ENCODE data around the gene OLA1.
A peak's percentile ranks its signal among the peaks of the same experiment; 100 is the strongest.
"Not testable (repeated sequence)": the region's sequence is repeated elsewhere in the genome, so short reads cannot be mapped to it uniquely, and the experiment has no call there.

The OLA1 gene

DNA sequence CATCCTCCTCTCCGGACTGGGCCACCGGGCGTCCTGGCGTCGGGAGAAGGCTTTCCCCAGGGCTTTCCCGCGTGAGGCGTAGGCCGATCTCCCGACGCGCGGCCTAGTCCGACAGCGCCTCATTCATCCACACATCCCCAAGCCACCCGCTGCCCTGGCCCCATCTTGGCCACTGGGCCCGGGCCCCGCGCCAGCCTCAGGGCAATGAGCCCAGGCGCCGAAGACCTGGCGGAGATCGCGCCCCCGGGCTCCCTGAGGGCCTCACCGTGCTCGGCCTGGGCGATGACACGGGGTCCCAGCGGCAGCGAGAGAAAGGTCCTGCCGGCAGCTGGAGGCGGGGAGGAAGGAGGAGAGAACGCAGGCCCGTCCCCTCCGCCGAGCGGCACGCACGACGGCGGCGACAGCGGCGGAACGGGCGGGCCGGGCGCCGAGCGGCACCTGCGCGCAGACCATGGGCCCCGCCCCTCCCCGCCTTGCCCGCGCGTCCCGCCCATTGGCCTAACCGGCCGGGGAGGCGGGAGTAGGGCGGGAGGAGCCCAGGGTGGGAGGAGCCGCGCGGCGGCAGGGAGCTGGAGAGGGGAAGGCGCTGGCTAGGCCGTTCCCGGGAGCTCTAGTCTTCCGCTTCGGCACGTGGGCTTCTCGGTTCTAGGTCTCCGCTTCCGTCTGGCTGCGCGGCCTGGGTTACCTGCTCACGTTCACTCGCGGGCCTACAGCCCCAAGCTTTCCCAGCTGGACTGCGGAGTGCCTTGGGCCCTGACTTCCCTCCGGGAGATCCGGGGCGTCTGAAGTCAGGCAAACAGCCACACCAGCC is at the start of gene OLA1:
TSS of gene OLA1 (minus strand) at position 346 of the 811 bp plus-strand sequence. CDS start 1,717 bp downstream, outside the sequence.
- in situ Hi-C loops (cut with MboI; ENCODE audit: low pct_unique_long_range_greater_than_20kb, low sequenced_read_pairs): no loop called here
- DNase-seq: peak; percentile 96

GRCh38 chr2:174292908-174293307 is 44.6 kb upstream of the OLA1 start:
- no peak for DNase-seq
- in situ Hi-C loops (cut with MboI; ENCODE audit: low pct_unique_long_range_greater_than_20kb, low sequenced_read_pairs): no loop called here

- in situ Hi-C loops (cut with MboI; ENCODE audit: low pct_unique_long_range_greater_than_20kb, low sequenced_read_pairs): no loop called here
- DNase-seq: no peak
Measured at GRCh38 chr2:174286172-174286571, 37.8 kb upstream of the OLA1 start.

- in situ Hi-C loops (cut with MboI; ENCODE audit: low pct_unique_long_range_greater_than_20kb, low sequenced_read_pairs): no loop called here
- DNase-seq: peak; percentile 11
Measured at GRCh38 chr2:174282441-174282840, 34.1 kb upstream of the OLA1 start.

GRCh38 chr2:174281736-174282135 is 33.4 kb upstream of the OLA1 start:
- in situ Hi-C loops (cut with MboI; ENCODE audit: low pct_unique_long_range_greater_than_20kb, low sequenced_read_pairs): no loop called here
- DNase-seq: no peak

DNA sequence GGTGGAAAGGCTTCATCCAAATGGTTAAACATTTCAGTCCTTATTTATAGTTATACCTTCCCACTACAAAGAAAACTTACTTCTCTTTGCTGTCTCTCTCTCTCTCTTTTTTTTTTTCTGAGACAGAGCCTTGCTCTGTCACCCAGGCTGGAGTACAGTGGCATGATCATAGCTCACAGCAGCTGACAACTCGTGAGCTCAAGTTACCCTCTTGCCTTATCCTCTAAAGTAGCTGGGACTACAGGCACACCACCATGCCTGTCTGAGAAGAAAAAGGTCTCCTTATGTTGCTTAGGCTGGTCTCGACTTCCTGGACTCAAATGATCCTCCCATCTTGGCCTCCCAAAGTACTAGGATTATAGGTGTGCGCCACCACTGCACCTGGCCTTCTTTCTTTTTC is 32.3 kb upstream of the OLA1 start:
- in situ Hi-C loops (cut with MboI; ENCODE audit: low pct_unique_long_range_greater_than_20kb, low sequenced_read_pairs): no loop called here
- no peak for DNase-seq

- in situ Hi-C loops (cut with MboI; ENCODE audit: low pct_unique_long_range_greater_than_20kb, low sequenced_read_pairs); DNase-seq: not testable (repeated sequence)
Measured at GRCh38 chr2:174270263-174270662, 21.9 kb upstream of the OLA1 start.

GRCh38 chr2:174266288-174266687 is 18.0 kb upstream of the OLA1 start:
- no peak for DNase-seq
- in situ Hi-C loops (cut with MboI; ENCODE audit: low pct_unique_long_range_greater_than_20kb, low sequenced_read_pairs): no loop called here

- DNase-seq: no peak
Measured at GRCh38 chr2:174263997-174264396, 15.7 kb upstream of the OLA1 start.

DNA sequence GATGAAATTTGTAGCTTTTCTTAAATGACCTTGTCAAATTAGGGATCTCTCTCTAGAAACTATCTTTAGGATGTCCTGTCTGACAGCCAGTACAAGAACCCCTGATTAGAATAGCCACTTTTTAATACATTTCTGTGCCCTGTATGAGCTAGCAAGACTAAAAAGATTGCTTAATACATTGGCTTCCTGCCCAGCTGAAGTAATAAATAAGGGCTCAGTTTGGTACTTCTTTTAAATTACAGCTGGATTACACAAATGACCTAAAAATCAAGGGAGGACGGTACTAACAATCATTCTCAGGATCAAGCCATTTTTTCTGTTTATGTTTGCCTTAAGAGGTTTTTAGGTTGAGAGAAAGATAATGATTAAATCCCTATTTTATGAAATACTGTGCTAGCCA is 11.6 kb upstream of the OLA1 start:
- in situ Hi-C loops (cut with MboI; ENCODE audit: low pct_unique_long_range_greater_than_20kb, low sequenced_read_pairs): no loop called here
- DNase-seq: no peak

More at GRCh38 chr2:174263997-174264396, 15.7 kb upstream of the OLA1 start:
- in situ Hi-C loops (cut with MboI; ENCODE audit: low pct_unique_long_range_greater_than_20kb, low sequenced_read_pairs): no loop called here

- peak; percentile 23 for DNase-seq
- in situ Hi-C loops (cut with MboI; ENCODE audit: low pct_unique_long_range_greater_than_20kb, low sequenced_read_pairs): no loop called here
Measured at GRCh38 chr2:174254267-174254666, 5.9 kb upstream of the OLA1 start.

- in situ Hi-C loops (cut with MboI; ENCODE audit: low pct_unique_long_range_greater_than_20kb, low sequenced_read_pairs): no loop called here
- no peak for DNase-seq
Measured at GRCh38 chr2:174248998-174249592, 763 bp upstream of the OLA1 start.

- in situ Hi-C loops (cut with MboI; ENCODE audit: low pct_unique_long_range_greater_than_20kb, low sequenced_read_pairs): no loop called here
- DNase-seq: peak; percentile 47
Measured at GRCh38 chr2:174247474-174248186, 702 bp downstream of the OLA1 start.

DNA sequence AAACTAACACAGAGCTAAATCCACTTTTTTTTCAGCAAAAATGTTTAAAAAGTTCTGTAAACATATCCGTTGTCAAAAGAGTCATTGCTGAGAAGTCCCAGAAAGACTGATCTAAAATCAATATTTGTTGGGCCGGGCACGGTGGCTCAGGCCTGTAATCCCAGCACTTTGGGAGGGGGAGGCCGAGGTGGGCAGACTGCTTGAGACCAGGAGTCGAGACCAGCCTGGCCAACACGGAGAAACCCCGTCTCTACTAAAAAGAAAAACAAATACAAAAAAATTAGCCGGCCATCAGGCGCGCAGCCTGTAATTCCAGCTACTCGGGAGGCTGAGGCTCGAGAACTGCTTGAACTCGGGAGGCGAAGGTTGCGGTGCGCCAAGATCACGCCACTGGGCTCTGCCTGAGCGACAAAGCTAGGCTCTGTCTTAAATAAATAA is 1.4 kb downstream of the OLA1 start:
- in situ Hi-C loops (cut with MboI; ENCODE audit: low pct_unique_long_range_greater_than_20kb, low sequenced_read_pairs): no loop called here
- no peak for DNase-seq

GRCh38 chr2:174245628-174246027 is 2.7 kb downstream of the OLA1 start:
- in situ Hi-C loops (cut with MboI; ENCODE audit: low pct_unique_long_range_greater_than_20kb, low sequenced_read_pairs); DNase-seq: not testable (repeated sequence)

- no peak for DNase-seq
- in situ Hi-C loops (cut with MboI; ENCODE audit: low pct_unique_long_range_greater_than_20kb, low sequenced_read_pairs): no loop called here
Measured at GRCh38 chr2:174245065-174245464, 3.3 kb downstream of the OLA1 start.

DNA sequence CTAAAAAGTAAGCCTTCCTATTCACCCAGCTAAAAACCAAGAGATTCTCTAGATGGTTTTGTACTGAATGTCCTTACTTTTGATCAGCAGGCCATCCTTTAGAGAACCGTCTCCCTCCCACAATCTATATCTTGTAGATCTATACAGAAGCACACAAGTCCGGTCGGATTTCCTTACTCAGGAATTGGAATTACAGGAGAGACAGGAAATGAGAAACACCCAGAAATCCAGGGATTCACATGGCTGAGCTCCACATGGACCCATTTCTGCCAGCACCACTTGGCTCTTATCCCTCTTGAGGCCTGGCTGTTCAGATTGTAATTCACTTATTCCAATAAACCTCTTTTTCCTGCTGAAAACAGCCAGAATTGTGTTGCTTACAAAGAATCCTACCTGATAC is 4.5 kb downstream of the OLA1 start:
- DNase-seq: no peak
- in situ Hi-C loops (cut with MboI; ENCODE audit: low pct_unique_long_range_greater_than_20kb, low sequenced_read_pairs): no loop called here

DNA sequence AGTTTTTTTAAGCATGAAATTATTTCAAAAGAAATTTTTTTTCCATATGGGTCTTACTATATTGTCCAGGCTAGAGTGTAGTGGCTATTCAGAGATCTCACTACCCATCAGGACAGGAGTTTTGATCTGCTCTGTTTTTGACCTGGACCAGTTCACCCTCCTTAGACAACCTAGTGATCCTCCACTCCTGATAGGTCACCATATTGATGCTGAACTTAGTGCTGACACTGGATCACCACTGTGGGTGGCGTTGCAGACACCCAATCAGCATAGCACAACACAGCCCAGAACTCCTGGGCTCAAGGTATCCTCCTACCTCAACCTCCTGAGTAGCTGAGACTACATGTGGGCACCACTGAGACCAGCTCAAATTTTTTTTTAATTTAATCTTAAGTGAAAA is 8.2 kb downstream of the OLA1 start:
- in situ Hi-C loops (cut with MboI; ENCODE audit: low pct_unique_long_range_greater_than_20kb, low sequenced_read_pairs): no loop called here
- DNase-seq: no peak

DNA sequence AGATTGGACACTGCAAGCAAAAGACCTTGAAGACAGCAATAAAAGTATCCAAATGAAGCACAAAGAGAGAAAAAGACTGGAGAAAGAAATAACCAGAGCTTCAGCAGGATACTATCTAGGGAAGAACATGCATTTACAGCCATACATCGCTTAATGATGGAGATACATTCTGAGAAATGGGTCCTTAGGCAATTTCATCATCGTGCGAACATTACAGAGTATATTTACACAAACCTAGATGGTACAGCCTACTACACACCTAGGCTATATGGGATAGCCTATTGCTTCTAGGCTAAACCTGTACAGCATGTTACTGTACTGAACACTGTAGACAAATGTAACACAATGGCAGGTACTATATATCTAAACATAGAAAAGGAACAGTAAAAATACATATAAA is 11.9 kb downstream of the OLA1 start:
- DNase-seq: no peak
- in situ Hi-C loops (cut with MboI; ENCODE audit: low pct_unique_long_range_greater_than_20kb, low sequenced_read_pairs): no loop called here

DNA sequence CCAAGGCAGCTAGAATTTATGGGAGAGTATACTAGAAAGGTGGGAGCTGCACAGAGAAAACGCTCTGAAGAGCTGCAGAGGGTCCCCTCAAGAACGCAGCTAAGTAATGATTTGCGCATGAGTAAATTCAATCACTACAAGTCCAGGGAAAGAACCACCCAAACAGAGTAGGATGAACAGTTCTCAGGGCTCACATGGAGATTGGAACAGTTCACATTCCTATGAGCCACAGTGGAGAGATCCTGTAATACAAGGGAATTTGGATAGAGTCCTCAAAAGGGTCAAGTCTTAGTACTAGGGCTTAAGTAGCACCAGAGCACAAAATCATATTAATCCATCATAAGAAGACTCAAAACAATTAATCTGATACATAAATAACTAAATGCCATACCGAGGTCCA is 12.7 kb downstream of the OLA1 start:
- in situ Hi-C loops (cut with MboI; ENCODE audit: low pct_unique_long_range_greater_than_20kb, low sequenced_read_pairs): no loop called here
- DNase-seq: no peak
